Activated T-cell treated with anti-CD3 and anti-CD28 coated beads for 1 hour (primary cell): ENCODE data around the gene FAM177A1.

Experiments used
- DNase-seq: peaks from one replicate; pipeline ENCODE4 v3.0.0-alpha.2; 2020; ENCODE audit warnings: low read depth

FAM177A1 gene

DNA sequence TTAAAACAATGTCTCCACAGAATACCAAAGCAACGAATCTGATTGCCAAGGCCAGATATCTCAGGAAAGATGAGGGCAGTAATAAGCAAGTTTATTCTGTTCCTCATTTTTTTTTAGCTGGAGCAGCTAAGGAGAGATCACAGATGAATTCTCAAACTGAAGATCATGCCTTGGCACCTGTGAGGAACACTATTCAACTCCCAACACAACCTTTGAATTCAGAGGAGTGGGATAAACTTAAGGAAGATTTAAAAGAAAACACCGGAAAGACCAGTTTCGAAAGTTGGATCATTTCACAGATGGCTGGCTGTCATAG is 77.3 kb downstream of the FAM177A1 start:
- DNase-seq: no peak

DNA sequence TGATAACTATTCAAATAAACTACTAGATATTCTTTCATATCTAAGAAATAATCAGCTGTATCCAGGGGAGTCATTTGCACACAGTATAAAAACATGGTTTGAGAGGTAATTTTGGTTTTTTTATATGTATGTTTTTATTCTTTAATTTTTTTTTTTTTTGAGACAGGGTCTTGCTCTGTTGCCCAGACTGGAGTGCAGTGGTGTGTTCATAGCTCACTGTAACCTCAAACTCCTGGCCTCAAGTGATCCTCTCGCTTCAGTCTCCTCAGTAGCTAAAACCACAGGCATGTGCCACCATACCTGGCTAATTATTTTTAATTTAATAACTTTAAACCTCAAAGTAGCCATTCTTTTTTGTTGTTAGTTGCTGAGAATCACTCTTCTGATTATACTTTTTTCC is 78.1 kb downstream of the FAM177A1 start:
- no peak for DNase-seq
